Erythroblast (primary cell): ENCODE data around the gene UBP1.
A peak's percentile ranks its signal among the peaks of the same experiment; 100 is the strongest.
"Not testable (repeated sequence)": the region's sequence is repeated elsewhere in the genome, so short reads cannot be mapped to it uniquely, and the experiment has no call there.

Experiments
- DNase-seq, 2 experiments: peaks; one replicate each; lab custom pipeline; 2025; lab: John Stamatoyannopoulos, UW
- GATA1 ChIP-seq: IDR thresholded peaks from 2 replicates; pipeline ENCODE4 v1.6.1; 2011; ENCODE audit warnings: low read depth, mild to moderate bottlenecking, control low read depth, low read length, moderate library complexity
- POLR2A ChIP-seq: IDR thresholded peaks from 2 replicates; pipeline ENCODE4 v1.6.1; 2011; ENCODE audit warnings: mild to moderate bottlenecking, low read length

The UBP1 gene

DNA sequence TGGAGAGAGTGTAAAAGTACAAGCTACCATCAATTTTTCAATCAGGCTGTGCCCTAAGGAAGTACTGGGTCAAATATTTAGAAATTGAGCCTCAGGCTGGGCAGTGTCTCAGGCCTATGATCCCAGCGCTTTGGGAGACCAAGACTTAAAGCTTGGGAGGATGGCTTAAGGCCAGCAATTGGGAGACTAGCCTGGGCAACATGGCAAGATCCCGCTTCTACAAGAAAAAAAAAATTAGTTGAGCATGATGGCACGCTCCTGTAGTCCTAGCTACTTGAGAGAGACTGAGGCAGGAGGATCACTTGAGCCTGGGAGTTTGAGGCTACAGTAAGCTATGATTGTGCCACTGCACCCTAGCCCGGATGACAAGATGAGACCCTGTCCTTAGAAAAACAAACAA is 2.0 kb upstream of the UBP1 start:
- TF ChIP-seq GATA1 (no peak), POLR2A (no peak)
- DNase-seq: no peak

- DNase-seq: peak; percentile 87 to 89
- TF ChIP-seq POLR2A (peak; percentile 77), GATA1 (no peak)
Measured at GRCh38 chr3:33441225-33441976, 1.2 kb upstream of the UBP1 start.

DNA sequence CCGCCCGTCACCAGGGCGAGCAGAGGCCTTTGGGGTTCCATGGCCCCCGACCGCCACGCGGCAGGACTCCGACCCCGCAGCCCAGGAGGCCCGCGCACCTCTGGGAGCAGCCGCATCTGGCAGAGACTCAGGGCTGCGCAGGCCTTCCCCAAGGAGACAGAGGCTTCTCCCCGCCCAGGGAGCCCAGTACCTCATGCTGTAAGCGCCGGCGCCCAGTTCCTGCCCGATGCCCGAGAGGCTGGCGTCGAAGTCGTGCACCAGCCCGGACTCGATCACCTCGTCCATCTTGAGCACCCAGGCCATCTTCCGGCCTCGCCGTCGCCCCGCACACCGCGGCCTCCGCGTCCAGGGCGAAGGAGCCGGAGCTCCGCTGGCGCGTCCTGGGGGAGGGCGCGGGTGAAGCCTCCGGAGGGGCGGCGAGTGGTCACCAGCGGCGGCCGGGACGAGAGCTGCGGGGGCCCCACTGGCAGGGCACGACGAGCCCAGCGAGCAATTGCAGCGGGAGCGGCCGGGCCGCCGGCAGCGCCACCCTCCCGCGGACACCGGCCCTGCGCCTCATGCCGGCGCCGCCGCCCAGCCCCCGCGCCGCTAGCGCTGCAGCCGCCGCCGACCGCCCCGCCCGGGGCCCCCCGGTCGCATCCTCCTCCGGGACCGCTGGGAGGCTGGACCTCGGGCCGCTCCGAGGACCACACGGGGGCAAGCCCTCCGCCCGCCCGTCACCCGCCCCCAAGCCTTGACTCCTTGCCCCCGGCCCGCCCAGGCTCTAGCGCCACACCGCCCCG is 468 bp downstream of the UBP1 start:
- DNase-seq: peak; percentile 76 to 91

DNA sequence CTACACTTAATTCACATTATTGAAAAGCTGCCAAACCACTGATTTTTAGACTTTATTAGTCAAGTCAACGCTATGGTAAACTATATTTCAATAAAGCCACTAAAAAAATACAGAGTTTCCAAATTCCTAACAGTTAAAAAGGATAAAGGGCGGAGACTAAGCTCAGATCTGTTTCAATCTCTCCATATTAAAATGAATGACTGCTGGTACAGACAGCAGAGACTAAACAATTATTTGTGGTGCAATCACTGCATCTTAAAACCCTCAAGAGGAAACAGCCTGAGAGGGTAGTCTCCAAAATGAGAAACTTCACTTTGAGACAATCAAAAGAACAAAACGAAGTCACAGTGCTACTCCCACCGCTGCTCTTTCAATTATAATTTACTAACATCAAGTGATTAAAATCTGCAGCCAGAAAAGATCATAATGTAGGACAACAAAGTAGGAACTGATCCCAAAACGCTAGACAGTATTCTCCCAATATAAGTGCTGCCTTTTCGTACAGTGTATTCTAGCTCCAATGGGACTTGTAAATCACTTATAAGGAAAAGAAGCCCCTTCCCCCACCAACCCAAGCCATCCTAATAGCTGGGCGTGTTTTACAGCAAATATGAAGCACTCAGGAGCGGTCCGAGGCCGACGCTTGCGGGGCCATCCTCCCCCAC is 1.2 kb downstream of the UBP1 start:
- TF ChIP-seq POLR2A (no peak), GATA1 (no peak)
- DNase-seq: no peak

More for the DNA sequence above, 468 bp downstream of the UBP1 start:
- TF ChIP-seq GATA1 (no peak), POLR2A (no peak)

- TF ChIP-seq POLR2A: no peak
- TF ChIP-seq GATA1: no peak
- DNase-seq: peak; percentile 35 to 65
Measured at GRCh38 chr3:33438284-33438668, 1.9 kb downstream of the UBP1 start.

DNA sequence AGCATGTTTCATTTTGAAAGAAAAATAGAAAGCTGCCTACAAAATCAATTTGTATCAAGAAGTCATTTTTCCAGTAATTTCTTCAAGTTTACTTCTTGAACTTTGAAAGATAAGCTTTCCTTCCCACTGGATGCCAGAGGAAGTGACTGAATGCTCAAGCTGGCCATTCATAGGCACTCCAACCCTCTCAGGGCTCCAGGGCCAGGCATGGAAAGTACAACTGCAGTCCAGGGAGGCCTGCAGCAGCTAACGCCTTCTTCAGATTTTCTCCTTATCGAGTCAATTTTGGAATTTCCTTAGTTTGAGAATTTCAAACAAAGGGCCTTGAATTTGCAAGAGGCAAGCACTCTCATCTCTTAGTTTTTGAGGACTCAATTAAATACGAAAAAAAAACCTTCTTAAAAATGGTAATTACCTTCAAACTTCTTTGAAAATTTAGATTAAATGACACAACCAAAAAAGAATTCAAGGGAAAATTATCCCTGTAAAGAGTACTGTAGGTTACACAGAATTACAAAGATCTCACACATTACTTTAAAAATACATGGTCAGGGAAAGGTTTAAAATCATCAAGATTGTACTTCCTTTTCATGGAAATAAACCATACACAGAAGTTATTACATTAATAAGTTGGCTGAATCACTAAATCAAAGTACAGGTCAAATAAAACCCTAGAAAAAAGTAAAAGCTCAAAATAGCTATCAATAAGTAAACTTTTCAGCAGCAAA is 2.5 kb downstream of the UBP1 start:
- peak in 1 of 2 experiments; percentile 17 for DNase-seq
- TF ChIP-seq GATA1: no peak

DNA sequence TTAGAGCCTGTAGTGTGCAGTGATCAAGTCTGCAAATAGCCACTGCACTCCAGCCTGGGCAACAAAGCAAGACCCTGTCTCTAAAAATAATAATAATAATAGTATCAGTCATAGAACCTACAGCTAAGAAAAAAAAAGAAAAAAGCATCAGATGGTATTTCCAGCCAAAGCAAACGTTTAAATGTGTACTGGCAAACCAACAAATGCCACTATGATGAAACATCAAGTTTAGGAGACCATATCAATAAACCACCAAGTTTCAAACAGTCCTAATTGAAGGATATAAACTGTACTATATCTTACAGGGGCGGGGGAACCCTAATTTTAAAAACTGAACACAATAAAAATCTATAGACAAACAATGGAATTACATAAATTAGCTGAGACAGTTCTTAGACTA is 6.4 kb downstream of the UBP1 start:
- TF ChIP-seq GATA1 (no peak), POLR2A (no peak)
- DNase-seq: no peak

- no peak for DNase-seq
- no peak for TF ChIP-seq GATA1
- TF ChIP-seq POLR2A: no peak
Measured at GRCh38 chr3:33430571-33430970, 9.6 kb downstream of the UBP1 start.

DNA sequence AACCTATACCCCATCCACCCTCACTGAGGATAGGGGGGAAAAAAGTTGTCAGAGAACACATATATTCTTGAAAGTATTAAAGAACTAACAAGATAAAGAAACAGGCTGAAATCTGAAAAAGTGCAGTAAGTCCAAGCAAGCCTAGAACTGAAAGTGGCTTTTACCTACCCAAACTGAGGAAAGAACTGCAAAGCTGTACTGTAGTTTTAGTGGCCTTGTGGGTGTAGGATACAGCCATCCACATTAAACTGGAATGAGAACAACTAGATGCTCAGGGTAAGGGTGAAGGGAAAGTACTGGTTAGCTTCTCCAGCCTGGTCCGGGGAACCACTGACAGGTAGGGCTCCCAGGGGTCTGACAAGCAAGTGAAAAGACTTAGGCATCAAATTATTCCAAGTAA is 10.1 kb downstream of the UBP1 start:
- TF ChIP-seq GATA1 (no peak), POLR2A (no peak)
- DNase-seq: no peak

DNA sequence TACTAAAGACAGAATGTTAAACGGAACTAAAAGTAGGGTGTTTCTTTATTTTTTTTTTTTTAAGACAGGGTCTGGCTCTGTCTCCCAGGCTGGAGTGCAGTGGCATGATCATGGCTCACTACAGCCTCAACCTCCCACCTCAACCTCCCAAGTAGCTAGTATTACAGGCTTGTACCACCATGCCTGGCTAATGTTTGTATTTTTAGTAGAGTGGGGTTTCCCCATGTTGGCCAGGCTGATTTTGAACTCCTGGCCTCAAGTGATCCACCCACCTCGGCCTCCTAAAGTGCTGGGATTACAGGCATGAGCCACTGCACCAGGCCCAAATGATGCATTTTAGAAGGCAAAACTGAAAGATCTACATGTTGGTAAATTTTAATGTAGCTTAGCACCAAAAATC is 10.9 kb downstream of the UBP1 start:
- not testable (repeated sequence) for DNase-seq

DNA sequence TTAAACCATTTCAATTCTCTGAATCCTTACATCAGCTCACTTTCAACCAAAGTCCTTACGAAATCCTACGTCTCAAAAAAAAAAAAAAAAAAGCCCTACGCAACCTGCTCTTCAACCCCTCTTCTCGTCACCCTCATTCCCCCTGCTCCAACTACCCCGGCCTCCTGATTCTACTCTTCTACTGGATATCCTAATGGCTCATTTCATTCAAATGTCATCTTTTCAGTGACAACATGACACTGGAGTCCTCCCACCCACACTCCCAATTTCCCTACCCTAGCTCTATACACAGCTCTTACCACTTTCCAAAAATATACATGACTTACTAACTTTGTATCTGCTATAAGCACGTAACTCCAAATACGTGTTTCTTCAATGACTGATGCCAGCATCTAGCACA is 11.5 kb downstream of the UBP1 start:
- DNase-seq: no peak
- TF ChIP-seq GATA1: no peak
- no peak for TF ChIP-seq POLR2A

GRCh38 chr3:33426630-33427317 is 13.4 kb downstream of the UBP1 start:
- TF ChIP-seq GATA1 (no peak), POLR2A (no peak)
- no peak for DNase-seq

- no peak for TF ChIP-seq GATA1
- TF ChIP-seq POLR2A: no peak
- no peak for DNase-seq
Measured at GRCh38 chr3:33426068-33426467, 14.1 kb downstream of the UBP1 start.

DNA sequence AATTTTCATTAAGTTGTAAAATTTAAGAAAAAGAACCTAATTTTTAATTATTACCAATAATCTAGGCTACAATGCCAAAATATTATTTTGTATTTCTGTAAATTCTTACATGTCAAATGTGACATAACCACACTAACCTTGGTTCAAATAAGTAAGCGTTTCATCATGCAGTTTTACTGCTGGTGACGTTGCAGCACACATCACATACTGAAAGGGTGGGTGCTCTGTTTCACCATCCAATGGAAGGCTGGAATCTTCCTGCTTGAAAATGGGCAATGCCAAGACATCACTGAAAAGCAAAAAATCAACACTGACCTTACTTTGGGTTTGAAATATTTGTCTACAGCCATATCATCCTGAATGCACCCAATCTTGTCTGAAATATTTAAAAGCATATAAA is 14.8 kb downstream of the UBP1 start:
- TF ChIP-seq POLR2A: no peak
- TF ChIP-seq GATA1: no peak
- DNase-seq: no peak
